Lower leg skin (tissue), 4 donors: ENCODE results near the gene TTC33. TPM values are rescaled to one million over a fixed set of nuclear protein-coding genes. Genes with fewer than 3 reads are reported as not detected.
"Not testable (repeated sequence)": the region's sequence is repeated elsewhere in the genome, so short reads cannot be mapped to it uniquely, and the experiment has no call there.

Source experiments
- DNase-seq, 2 donors: peaks; one replicate each; pipeline ENCODE4 v3.0.0-alpha.2; 2019; ENCODE audit warnings: low spot score in 2 of 2
- H3K4me3 ChIP-seq: fragments of 200-600 bp; sonication (generic); 2 replicates; pipeline ENCODE4 v1.5.1; 2017; ENCODE audit warnings: mild to moderate bottlenecking, low read depth; ENCODE audit not compliant: poor library complexity, severe bottlenecking
- POLR2A ChIP-seq, 2 donors: fragments of 450-650 bp; IDR thresholded peaks; one replicate each; pipeline ENCODE4 v1.6.1; 2016 to 2017; ENCODE audit warnings: antibody characterized with exemption in 2 of 2, mild to moderate bottlenecking in 1 of 2, moderate library complexity in 1 of 2
- WGBS, 2 donors: methylation state at CpG; one replicate each; pipeline ENCODE4 v1.1.5; 2018; 5-methylcytosine and 5-hydroxymethylcytosine counted together
- intact Hi-C: fragments of 100-400 bp; cut with DNase I; formaldehyde crosslinking; loops from one replicate; pipeline ENCODE4 v1.15.0; 2023; ENCODE audit warnings: low total_unique reads
- total RNA-seq, 4 donors: library from RNA; depleted of rRNA; stranded (reverse); fragments of >200 nt; gene quantifications; one replicate each; pipeline ENCODE4 v1.1.0, GENCODE V29; 2016
- TF ChIP-seq, protein P1 (sequence below), 3 donors: fragments of 450-650 bp; IDR thresholded peaks; one replicate each; pipeline ENCODE4 v1.5.1; 2016; ENCODE audit warnings: antibody characterized with exemption in 3 of 3, mild to moderate bottlenecking in 3 of 3, moderate library complexity in 2 of 3

TTC33 gene
- total RNA-seq, 4 donors from 2014 or later, result 8.7 to 13.1 (median 11.0) TPM

DNA sequence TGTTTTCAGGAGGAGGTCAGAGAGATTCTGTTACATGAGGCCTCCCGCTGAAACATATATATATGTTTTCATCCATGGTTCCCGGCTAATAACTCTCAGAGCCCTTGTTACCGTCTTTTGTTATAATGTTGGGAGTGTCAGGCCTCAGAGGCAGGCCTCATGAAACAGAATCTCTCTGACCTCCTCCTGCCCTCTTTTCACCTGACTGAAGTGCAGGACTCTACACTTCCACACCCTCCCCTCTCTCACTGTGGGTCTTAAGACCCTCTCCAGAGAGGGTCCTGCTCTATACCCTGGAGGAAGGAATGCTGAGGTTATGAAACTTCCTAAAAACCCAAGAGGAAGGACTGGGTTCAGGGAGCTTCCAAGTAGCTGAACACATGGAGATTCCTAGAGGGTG lies 104.6 kb downstream of the TTC33 start:
- no peak for DNase-seq
- intact Hi-C loops, result no loop called here
- H3K4me3 ChIP-seq, result no peak overlapping the region
- TF ChIP-seq, protein P1, sequence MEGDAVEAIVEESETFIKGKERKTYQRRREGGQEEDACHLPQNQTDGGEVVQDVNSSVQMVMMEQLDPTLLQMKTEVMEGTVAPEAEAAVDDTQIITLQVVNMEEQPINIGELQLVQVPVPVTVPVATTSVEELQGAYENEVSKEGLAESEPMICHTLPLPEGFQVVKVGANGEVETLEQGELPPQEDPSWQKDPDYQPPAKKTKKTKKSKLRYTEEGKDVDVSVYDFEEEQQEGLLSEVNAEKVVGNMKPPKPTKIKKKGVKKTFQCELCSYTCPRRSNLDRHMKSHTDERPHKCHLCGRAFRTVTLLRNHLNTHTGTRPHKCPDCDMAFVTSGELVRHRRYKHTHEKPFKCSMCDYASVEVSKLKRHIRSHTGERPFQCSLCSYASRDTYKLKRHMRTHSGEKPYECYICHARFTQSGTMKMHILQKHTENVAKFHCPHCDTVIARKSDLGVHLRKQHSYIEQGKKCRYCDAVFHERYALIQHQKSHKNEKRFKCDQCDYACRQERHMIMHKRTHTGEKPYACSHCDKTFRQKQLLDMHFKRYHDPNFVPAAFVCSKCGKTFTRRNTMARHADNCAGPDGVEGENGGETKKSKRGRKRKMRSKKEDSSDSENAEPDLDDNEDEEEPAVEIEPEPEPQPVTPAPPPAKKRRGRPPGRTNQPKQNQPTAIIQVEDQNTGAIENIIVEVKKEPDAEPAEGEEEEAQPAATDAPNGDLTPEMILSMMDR (IDR thresholded peaks at IDR 0.05), result no peak
- TF ChIP-seq POLR2A (IDR thresholded peaks at IDR 0.05), result no peak
- 95 to 96% methylated on average over 3 of the region's 3 CpGs for WGBS, 2 donors

DNA sequence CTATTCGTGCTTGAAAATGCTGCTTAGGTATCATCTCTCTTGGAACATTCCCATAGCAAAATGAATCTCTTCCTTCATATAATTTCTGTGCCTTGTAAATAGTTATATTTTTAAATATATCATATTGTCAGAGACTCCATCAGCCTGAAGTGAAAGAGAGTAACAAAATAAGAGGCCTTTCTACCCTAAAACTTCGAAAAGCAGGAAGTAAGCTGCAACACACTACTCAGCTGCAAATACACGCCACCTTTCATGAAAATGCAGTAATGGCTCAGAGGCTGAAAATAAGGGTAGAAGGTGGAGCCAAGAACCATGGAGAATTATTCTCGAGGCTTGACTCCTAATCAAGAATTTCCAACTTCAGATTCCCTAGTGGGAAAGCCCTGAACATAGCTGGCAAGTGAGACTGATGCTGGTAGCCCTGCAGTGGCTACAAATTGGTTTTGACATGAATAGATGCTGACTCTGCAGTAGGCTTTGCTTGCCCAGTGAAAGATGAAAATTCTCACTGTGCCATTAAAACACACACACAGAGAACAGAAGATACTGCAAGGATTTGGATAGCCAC lies 106.2 kb downstream of the TTC33 start:
- intact Hi-C loops, result no loop called here
- H3K4me3 ChIP-seq, result no peak overlapping the region
- no peak for DNase-seq
- WGBS, 2 donors, result 74 to 78% methylated on average over 4 of the region's 4 CpGs
- TF ChIP-seq, protein P1 (IDR thresholded peaks at IDR 0.05), result no peak
- no peak for TF ChIP-seq POLR2A (IDR thresholded peaks at IDR 0.05)

DNA sequence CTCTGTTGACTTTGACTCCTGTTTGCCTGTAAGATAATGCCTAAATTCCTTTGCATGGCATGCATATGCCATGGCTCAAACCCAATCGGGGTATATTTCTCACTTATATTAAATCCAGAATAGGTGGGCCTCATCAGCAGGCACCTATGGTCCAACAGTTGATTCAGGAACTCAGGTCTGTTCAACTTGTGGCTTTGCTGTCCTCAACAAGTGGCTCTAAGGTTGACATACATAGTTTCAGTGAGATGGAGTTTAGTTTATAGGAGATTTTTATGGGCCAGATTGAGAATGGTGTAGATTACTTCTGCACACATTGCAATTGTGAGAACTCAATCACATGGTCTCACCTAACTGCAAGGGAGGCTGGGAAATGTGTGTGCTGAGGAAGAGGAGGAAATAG lies 107.6 kb downstream of the TTC33 start:
- intact Hi-C loops, result no loop called here
- no peak for DNase-seq
- TF ChIP-seq POLR2A (IDR thresholded peaks at IDR 0.05), result no peak
- TF ChIP-seq, protein P1 (IDR thresholded peaks at IDR 0.05), result no peak
- no peak overlapping the region for H3K4me3 ChIP-seq
- 79 to 84% methylated on average over 1 of the region's 1 CpG for WGBS, 2 donors

DNA sequence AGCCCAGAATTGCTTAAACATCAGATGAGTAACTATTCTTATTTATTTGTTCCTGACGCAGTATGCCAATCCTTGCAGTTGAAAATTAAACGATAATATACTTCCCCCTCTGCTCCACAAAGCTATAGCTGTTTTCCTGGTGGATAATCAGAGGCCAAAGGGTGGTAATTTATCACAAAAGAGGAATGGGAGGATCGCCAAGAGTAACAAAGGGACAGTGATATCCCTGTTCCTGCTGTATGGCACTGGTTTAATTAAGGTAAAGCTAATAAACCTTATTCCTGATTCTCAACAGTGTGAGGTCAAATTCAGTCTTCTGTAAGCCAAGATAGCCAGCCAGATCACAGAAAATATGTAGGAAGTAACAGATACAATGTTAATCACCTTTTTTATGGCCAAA lies 109.5 kb downstream of the TTC33 start:
- TF ChIP-seq, protein P1 (IDR thresholded peaks at IDR 0.05), result no peak
- TF ChIP-seq POLR2A (IDR thresholded peaks at IDR 0.05), result no peak
- intact Hi-C loops, result no loop called here
- H3K4me3 ChIP-seq, result no peak overlapping the region
- DNase-seq, result no peak
- 67 to 75% methylated on average over 3 of the region's 3 CpGs for WGBS, 2 donors

DNA sequence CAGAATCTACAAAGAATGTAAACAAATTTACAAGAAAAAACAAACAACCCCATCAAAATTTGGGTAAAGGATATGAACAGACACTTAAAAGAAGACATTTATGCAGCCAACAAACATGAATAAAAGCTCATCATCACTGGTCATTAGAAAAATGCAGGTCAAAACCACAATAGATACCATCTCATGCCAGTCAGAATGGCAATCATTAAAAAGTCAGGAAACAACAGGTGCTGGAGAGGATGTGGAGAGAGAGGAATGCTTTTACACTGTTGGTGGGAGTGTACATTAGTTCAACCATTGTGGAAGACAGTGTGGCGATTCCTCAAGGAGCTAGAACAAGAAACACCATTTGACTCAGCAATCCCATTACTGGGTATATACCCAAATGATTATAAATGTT lies 116.2 kb downstream of the TTC33 start:
- 88 to 97% methylated on average over 1 of the region's 1 CpG for WGBS, 2 donors
- DNase-seq, H3K4me3 ChIP-seq, intact Hi-C loops: not testable (repeated sequence)

DNA sequence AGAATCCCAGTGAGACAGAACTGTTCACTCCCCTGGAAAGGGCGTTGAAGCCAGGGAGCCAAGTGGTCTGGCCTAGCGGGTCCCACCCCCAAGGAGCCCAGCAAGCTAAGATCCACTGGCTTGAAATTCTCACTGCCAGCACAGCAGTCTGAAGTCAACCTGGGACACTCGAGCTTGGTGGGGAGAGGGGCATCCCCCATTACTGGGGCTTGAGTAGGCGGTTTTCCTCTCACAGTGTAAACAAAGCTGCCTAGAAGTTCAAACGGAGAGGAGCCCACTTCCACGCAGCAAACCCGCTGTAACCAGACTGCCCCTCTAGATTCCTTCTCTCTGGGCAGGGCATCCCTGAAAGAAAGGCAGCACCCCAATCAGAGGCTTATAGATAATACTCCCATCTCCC lies 121.2 kb downstream of the TTC33 start:
- 81% methylated on average over 7 of the region's 7 CpGs for WGBS, 2 donors
- H3K4me3 ChIP-seq, result no peak overlapping the region
- intact Hi-C loops, result no loop called here
- TF ChIP-seq POLR2A (IDR thresholded peaks at IDR 0.05), result no peak
- TF ChIP-seq, protein P1 (IDR thresholded peaks at IDR 0.05), result no peak
- no peak for DNase-seq
